Body of pancreas (tissue), 4 donors: ENCODE data around the gene PCA3.
"Not testable (repeated sequence)": the region's sequence is repeated elsewhere in the genome, so short reads cannot be mapped to it uniquely, and the experiment has no call there.

Experiments used
- CTCF ChIP-seq, 7 experiments: fragments of 450-650 bp in 4 of 7; fragments of 200-600 bp in 3 of 7; sonication (generic) in 3 of 7; IDR thresholded peaks; one replicate each; pipeline ENCODE4 v1.5.1; 2016 to 2019; ENCODE audit warnings: antibody characterized with exemption in 7 of 7
- POLR2A ChIP-seq, 3 donors: fragments of 450-650 bp; IDR thresholded peaks; one replicate each; pipeline ENCODE4 v1.6.1; 2016; ENCODE audit warnings: antibody characterized with exemption in 3 of 3, mild to moderate bottlenecking in 2 of 3

- not testable (repeated sequence) for TF ChIP-seq CTCF, POLR2A (IDR thresholded peaks at IDR 0.05)
These were observed 21.3 kb upstream of the PCA3 start for GRCh38 chr9:76742890-76743289.
